ENCODE results near the gene SLC25A22. TPM values are rescaled to one million over a fixed set of nuclear protein-coding genes. Genes with fewer than 3 reads are reported as not detected.

SLC25A22 gene
- total RNA-seq, 1 donor from 2014 or later, result 35.6 TPM

- H3K9me3 Mint-ChIP-seq, result no peaks in the 10 kb centered on the region
- no peak for DNase-seq (ENCODE audit: extremely low spot score, unreplicated experiment)
- H3K27me3 Mint-ChIP-seq, result no peaks in the 10 kb centered on the region
Measured at GRCh38 chr11:810040-810567, 12.0 kb upstream of the SLC25A22 start.

DNA sequence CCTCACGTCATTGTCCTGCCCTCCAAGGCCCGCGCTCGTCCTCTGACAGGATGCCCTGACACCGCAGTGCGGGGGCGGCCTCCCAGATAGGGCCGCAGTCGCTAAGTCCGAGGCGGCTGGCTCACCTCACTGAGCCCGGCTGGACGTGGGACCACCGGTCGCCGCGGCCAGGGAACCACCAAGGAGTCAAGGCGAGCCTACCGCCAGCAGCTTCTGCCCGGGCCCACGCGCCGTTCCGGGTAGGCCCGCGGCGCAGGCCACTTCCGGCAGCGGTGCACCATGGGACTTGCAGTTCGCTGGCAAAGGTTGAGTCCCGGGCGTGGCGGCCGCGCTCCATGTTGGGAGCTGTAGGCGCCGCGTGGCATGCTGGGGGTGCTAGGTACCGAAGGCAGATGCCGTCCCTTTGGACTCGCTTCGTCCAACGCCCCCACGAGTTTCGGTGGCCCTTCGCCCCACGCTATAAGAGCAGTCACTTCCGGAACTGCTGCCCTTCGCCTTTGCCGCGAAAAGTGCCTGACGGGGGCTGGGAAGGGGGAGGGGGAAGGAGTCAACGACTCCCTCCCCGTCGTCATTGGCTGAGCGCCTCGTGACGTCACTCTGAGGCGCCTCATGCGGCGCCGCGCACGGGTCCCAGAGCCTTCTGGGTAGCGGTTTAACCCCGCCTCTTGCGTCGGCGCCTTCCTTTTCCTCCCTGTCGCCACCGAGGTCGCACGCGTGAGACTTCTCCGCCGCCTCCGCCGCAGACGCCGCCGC, 11.4 kb upstream of the SLC25A22 start, which contains the start of gene RPLP2:
Gene RPLP2, plus strand, starts transcription at position 681 of the 753 bp plus-strand sequence. CDS start 268 bp downstream, outside the sequence.
- Mint-ChIP-seq H3K4me3 (peak within 1 kb of the TSS; percentile 95), H3K4me1 (ENCODE audit: unreplicated experiment) (peaks cover 10% of the 10 kb centered on the region), H3K27ac (peak within 1 kb of the TSS; percentile 98), H3K27me3 (no peaks in the 10 kb centered on the region), H3K36me3 (no peaks in the 10 kb centered on the region), H3K9me3 (no peaks in the 10 kb centered on the region)
- peak; percentile 98 for DNase-seq (ENCODE audit: extremely low spot score, unreplicated experiment)
- TF ChIP-seq, protein P1, sequence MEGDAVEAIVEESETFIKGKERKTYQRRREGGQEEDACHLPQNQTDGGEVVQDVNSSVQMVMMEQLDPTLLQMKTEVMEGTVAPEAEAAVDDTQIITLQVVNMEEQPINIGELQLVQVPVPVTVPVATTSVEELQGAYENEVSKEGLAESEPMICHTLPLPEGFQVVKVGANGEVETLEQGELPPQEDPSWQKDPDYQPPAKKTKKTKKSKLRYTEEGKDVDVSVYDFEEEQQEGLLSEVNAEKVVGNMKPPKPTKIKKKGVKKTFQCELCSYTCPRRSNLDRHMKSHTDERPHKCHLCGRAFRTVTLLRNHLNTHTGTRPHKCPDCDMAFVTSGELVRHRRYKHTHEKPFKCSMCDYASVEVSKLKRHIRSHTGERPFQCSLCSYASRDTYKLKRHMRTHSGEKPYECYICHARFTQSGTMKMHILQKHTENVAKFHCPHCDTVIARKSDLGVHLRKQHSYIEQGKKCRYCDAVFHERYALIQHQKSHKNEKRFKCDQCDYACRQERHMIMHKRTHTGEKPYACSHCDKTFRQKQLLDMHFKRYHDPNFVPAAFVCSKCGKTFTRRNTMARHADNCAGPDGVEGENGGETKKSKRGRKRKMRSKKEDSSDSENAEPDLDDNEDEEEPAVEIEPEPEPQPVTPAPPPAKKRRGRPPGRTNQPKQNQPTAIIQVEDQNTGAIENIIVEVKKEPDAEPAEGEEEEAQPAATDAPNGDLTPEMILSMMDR (conservative IDR thresholded peaks at IDR 0.05), result no peak

More at GRCh38 chr11:810040-810567, 12.0 kb upstream of the SLC25A22 start:
- TF ChIP-seq, protein P1 (conservative IDR thresholded peaks at IDR 0.05), result peak; percentile 36
- Mint-ChIP-seq H3K27ac (peak overlapping the region; percentile 98), H3K36me3 (no peaks in the 10 kb centered on the region), H3K4me1 (ENCODE audit: unreplicated experiment) (peaks cover 10% of the 10 kb centered on the region), H3K4me3 (peak overlapping the region; percentile 95)

DNA sequence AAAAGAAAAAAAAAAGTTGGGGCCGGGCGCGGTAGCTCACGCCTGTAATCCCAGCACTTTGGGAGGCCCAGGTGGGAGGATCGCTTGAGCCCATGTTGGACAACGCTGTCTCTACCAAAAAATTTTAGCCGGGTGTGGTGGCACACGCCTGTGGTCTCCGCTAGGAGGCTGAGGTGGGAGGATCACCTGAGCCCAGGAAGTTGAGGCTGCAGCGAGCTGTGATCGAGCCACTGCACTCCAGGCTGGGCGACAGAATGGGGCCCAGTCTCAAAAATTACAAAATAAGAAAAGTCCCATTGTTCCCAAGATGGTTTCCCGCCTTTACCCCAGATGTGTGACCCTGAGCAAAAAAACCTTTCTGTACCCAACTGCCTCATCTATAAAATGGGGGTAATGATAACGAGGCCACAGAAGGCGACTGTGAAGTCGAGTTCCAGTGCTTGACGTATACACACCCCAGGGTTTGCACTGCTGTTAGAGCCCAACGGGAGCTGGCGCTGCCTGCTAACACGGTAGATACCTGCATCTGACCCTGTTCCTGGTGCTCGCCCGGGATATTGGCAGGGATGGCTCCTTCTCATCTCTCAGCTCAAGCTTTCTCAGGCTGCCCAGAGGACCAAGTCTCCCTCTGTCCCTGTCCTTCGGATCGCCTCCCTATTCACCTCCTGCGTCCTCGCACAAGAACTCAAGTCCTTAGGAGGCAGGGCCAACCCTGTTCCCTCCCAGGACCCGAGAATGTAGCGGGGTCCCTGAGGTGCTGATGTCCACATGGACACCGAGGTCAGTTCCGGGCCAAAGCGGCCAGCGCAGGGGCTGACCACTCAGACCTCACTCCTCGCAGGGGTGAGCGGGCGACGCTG, 10.6 kb upstream of the SLC25A22 start:
- peak overlapping the region; percentile 98 for H3K27ac Mint-ChIP-seq
- no peaks in the 10 kb centered on the region for H3K27me3 Mint-ChIP-seq
- peaks cover 10% of the 10 kb centered on the region for H3K4me1 Mint-ChIP-seq (ENCODE audit: unreplicated experiment)
- H3K4me3 Mint-ChIP-seq, result peak overlapping the region; percentile 95
- H3K9me3 Mint-ChIP-seq, result no peaks in the 10 kb centered on the region
- no peaks in the 10 kb centered on the region for H3K36me3 Mint-ChIP-seq
- no peak for DNase-seq (ENCODE audit: extremely low spot score, unreplicated experiment)
- TF ChIP-seq, protein P1 (conservative IDR thresholded peaks at IDR 0.05), result no peak

DNA sequence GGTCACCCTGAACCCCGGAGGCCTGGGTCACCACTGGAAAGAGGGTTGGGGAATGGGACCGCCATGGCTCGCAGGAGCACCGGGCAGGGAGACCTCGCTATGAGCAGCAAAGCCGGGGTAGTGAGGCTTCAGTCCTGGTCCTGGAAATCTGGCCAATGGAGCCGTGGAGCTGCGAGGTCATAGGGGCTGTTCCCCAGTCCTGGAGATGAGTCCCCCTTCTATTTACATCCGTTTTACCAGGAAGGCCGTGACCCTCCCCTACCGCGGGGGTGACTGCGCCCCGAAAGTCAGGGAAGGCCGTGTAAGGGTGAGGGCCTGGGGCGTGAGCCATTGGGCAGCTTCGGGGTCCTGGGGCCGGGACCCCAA, 6.5 kb upstream of the SLC25A22 start:
- H3K4me3 Mint-ChIP-seq, result peak overlapping the region; percentile 85

More for the DNA sequence above, 6.5 kb upstream of the SLC25A22 start:
- DNase-seq (ENCODE audit: extremely low spot score, unreplicated experiment), result no peak
- H3K27ac Mint-ChIP-seq, result no peak overlapping the region
- TF ChIP-seq, protein P1 (conservative IDR thresholded peaks at IDR 0.05), result no peak
- H3K9me3 Mint-ChIP-seq, result no peaks in the 10 kb centered on the region
- no peaks in the 10 kb centered on the region for H3K36me3 Mint-ChIP-seq
- H3K27me3 Mint-ChIP-seq, result no peaks in the 10 kb centered on the region
- no peaks in the 10 kb centered on the region for H3K4me1 Mint-ChIP-seq (ENCODE audit: unreplicated experiment)

Measured in type B pancreatic cell (in vitro differentiated cells).